Mesendoderm (in vitro differentiated cells): ENCODE results near the gene LHX3.

ENCODE experiments used
- DNase-seq: peaks from one replicate; pipeline ENCODE4 v3.0.0; 2013
- H2AK5ac ChIP-seq: 2 replicates; pipeline ENCODE4 v1.6.1; 2013; ENCODE audit warnings: low read length, inconsistent platforms
- H2BK120ac ChIP-seq: 2 replicates; pipeline ENCODE4 v1.6.1; 2013; ENCODE audit warnings: low read depth, mild to moderate bottlenecking, low read length, moderate library complexity, mixed read lengths
- H2BK15ac ChIP-seq: replicated peaks from 2 replicates; pipeline ENCODE4 v1.6.1; 2013; ENCODE audit warnings: low read depth, mild to moderate bottlenecking, moderate library complexity
- H2BK5ac ChIP-seq: 2 replicates; pipeline ENCODE4 v1.6.1; 2013; ENCODE audit warnings: low read length, inconsistent platforms
- H3K18ac ChIP-seq: 2 replicates; pipeline ENCODE4 v1.6.1; 2013; ENCODE audit warnings: mild to moderate bottlenecking, low read length, mixed read lengths
- H3K23ac ChIP-seq: one replicate; pipeline ENCODE4 v1.6.1; 2013; ENCODE audit warnings: low read length
- H3K27ac ChIP-seq: 2 replicates; pipeline ENCODE4 v1.5.1; 2013; ENCODE audit warnings: low read depth, mild to moderate bottlenecking, inconsistent platforms, low read length, moderate library complexity
- H3K27me3 ChIP-seq: 2 replicates; pipeline ENCODE4 v1.6.1; 2013; ENCODE audit warnings: low read length, control low read depth, mild to moderate bottlenecking, inconsistent platforms; ENCODE audit not compliant: insufficient read depth, poor library complexity
- H3K36me3 ChIP-seq: 2 replicates; pipeline ENCODE4 v1.6.1; 2013; ENCODE audit warnings: low read length, inconsistent platforms; ENCODE audit not compliant: control insufficient read depth, insufficient read depth
- H3K4ac ChIP-seq: one replicate; pipeline ENCODE4 v1.6.1; 2013; ENCODE audit warnings: low read depth, mild to moderate bottlenecking, low read length, moderate library complexity
- H3K4me1 ChIP-seq: 2 replicates; pipeline ENCODE4 v1.6.1; 2013; ENCODE audit warnings: low read depth, low read length, inconsistent platforms; ENCODE audit not compliant: control insufficient read depth
- H3K4me2 ChIP-seq: 2 replicates; pipeline ENCODE4 v1.6.1; 2013; ENCODE audit warnings: low read length
- H3K4me3 ChIP-seq: 2 replicates; pipeline ENCODE4 v1.5.1; 2013; ENCODE audit warnings: mild to moderate bottlenecking, low read length
- H3K56ac ChIP-seq: one replicate; pipeline ENCODE4 v1.6.1; 2013; ENCODE audit warnings: low read length
- H3K79me1 ChIP-seq: 2 replicates; pipeline ENCODE4 v1.6.1; 2013; ENCODE audit warnings: low read length, inconsistent platforms
- H3K79me2 ChIP-seq: 2 replicates; pipeline ENCODE4 v1.6.1; 2013; ENCODE audit warnings: mild to moderate bottlenecking, low read length; ENCODE audit not compliant: control insufficient read depth, insufficient read depth
- H3K9ac ChIP-seq: 2 replicates; pipeline ENCODE4 v1.6.1; 2013; ENCODE audit warnings: low read length, inconsistent platforms
- H4K5ac ChIP-seq: one replicate; pipeline ENCODE4 v1.6.1; 2013; ENCODE audit warnings: low read length
- H4K8ac ChIP-seq: one replicate; pipeline ENCODE4 v1.6.1; 2013; ENCODE audit warnings: low read depth, mild to moderate bottlenecking, control low read depth, low read length, moderate library complexity
- WGBS: extraction: QIAGEN DNeasy Blood & Tissue Kit; methylation state at CpG from one replicate; pipeline ENCODE4 v1.1.7; 2013; ENCODE audit warnings: low lambda C conversion rate, missing lambda C conversion rate; ENCODE audit not compliant: insufficient coverage; ENCODE audit errors: extremely low coverage; 5-methylcytosine and 5-hydroxymethylcytosine counted together

LHX3 gene

DNA sequence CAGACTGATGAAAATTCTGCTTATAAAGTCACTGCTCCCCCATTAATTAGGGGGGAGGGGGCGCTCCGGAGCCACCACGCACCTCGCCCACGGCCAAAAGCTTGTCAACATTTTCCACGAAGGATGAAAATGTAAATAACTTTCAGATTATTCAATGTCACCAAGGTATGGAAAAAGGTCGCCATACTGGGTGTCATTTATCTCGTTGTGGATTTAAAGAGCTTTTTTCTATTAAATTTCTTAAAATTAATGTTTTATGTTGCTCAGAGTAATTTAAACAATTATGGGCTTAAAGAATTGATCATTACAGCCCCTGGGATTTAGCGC is 13.0 kb downstream of the LHX3 start:
- H3K4me3 ChIP-seq = no peak overlapping the region
- H3K56ac ChIP-seq = no peak overlapping the region
- no peaks in the 10 kb centered on the region for H3K79me2 ChIP-seq
- no peaks in the 10 kb centered on the region for H3K4me1 ChIP-seq
- WGBS = no CpG with 5 or more reads among the region's 9 CpGs
- H3K23ac ChIP-seq = no peak overlapping the region
- H3K4me2 ChIP-seq = no peak overlapping the region
- no peak overlapping the region for H4K5ac ChIP-seq
- H3K27me3 ChIP-seq = peaks cover 44% of the 10 kb centered on the region
- no peak overlapping the region for H3K9ac ChIP-seq
- DNase-seq = no peak
- peak overlapping the region; percentile 22 for H3K18ac ChIP-seq
- no peak overlapping the region for H3K27ac ChIP-seq
- H3K36me3 ChIP-seq = no peaks in the 10 kb centered on the region
- no peaks in the 10 kb centered on the region for H3K79me1 ChIP-seq
- H2BK15ac ChIP-seq = no peak overlapping the region
- no peak overlapping the region for H2BK5ac ChIP-seq
- H2BK120ac ChIP-seq = no peak overlapping the region
- no peak overlapping the region for H3K4ac ChIP-seq
- H4K8ac ChIP-seq = no peak overlapping the region
- no peak overlapping the region for H2AK5ac ChIP-seq

DNA sequence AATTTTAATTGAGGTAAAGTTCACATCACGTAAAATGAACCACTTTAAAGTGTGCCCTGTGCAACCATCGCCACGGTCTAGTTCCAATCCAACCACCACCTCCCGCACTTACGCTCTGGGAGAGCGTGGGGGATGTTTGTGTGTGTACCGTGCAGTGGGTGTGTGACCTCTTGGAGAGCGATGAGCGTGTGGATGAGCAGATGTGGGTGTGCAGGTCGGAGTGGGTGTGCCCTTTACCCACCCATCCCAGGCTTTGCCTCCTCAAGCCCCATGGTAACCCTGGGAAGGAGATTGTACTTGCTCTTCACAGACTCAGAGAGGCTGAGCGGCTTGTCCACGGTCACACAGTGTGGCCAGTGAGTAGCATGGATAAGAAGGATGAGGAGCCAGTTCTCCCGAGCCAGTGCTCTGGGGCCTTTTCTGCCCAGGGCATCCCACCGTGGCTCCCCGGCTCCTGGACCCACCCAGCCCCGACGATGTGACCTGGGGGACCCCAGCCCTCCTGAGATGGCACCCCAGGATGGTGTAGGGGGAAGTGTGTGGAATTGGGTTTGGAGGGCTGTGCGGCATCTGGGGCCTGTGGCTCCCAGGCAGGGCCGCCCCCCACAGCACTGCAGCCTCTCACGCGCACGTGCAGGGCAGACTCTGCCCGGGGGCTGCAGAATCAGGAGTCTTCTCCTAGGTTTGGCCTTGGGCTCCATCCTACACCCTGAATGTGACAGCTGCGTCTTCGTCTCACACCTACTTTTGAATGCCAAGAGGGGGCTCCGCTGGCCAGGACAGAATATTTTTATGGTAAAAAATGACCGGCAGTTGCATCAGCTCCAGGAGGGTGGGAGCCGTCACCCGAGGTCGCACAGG is 13.6 kb downstream of the LHX3 start:
- H2BK120ac ChIP-seq = no peak overlapping the region
- no peak overlapping the region for H3K9ac ChIP-seq
- no peak overlapping the region for H3K27ac ChIP-seq
- no peak overlapping the region for H3K4ac ChIP-seq
- H3K56ac ChIP-seq = no peak overlapping the region
- H3K18ac ChIP-seq = no peak overlapping the region
- H2BK15ac ChIP-seq = no peak overlapping the region
- H3K4me3 ChIP-seq = no peak overlapping the region
- no peaks in the 10 kb centered on the region for H3K79me1 ChIP-seq
- no peaks in the 10 kb centered on the region for H3K4me1 ChIP-seq
- DNase-seq = no peak
- no peak overlapping the region for H2AK5ac ChIP-seq
- WGBS = no CpG with 5 or more reads among the region's 30 CpGs
- H3K79me2 ChIP-seq = no peaks in the 10 kb centered on the region
- H3K36me3 ChIP-seq = no peaks in the 10 kb centered on the region
- no peak overlapping the region for H3K23ac ChIP-seq
- no peak overlapping the region for H4K5ac ChIP-seq
- H3K4me2 ChIP-seq = no peak overlapping the region
- peaks cover 38% of the 10 kb centered on the region for H3K27me3 ChIP-seq
- no peak overlapping the region for H4K8ac ChIP-seq
- H2BK5ac ChIP-seq = no peak overlapping the region

DNA sequence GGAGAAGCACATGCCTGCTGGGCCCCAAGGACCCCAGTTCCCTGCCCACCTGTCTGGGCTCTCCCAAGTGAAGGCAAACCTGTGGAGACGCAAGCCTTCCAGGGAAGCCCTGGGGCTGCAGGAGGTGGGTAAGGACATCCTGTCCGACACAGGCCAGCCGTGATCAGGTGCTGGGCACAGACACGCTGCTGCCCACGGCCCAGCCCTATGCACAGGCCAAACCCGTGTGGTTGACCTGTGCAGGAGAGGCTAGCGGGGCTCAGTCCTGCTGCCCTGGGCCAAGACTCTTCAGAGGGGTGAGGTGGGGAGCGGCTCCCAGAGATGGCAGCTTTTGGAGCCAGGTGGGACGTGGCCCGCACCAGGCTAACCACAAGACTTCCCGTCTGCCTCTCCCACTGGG is 14.3 kb downstream of the LHX3 start:
- Histone ChIP-seq H2BK5ac (no peak overlapping the region), H3K23ac (no peak overlapping the region), H3K4me1 (no peaks in the 10 kb centered on the region), H3K36me3 (no peaks in the 10 kb centered on the region), H3K4me3 (no peak overlapping the region), H3K27ac (no peak overlapping the region), H3K4me2 (no peak overlapping the region), H2BK120ac (no peak overlapping the region), H2AK5ac (no peak overlapping the region), H2BK15ac (no peak overlapping the region), H4K8ac (no peak overlapping the region), H3K18ac (no peak overlapping the region), H3K27me3 (peaks cover 31% of the 10 kb centered on the region), H3K56ac (no peak overlapping the region), H3K9ac (no peak overlapping the region), H3K4ac (no peak overlapping the region), H4K5ac (no peak overlapping the region), H3K79me1 (no peaks in the 10 kb centered on the region), H3K79me2 (no peaks in the 10 kb centered on the region)
- no CpG with 5 or more reads among the region's 11 CpGs for WGBS
- DNase-seq = no peak

DNA sequence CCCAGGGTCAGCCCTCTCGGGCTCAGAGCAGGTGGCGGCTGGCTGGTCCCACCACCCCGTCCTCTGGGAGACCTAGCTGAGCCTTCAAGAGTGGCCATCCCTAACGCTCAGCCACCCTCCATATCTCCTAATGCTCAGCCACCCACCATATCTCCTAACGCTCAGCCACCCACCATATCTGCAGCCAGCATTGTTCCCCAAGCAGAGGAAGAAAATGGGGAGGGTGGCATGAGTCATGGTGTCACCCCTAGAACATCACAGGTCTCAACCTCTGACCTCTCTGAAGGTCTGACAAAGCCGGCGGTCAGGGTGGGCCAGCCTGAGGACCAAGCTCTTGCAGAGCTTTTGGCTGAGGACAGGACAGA is 14.7 kb downstream of the LHX3 start:
- H3K4me2 ChIP-seq = no peak overlapping the region
- H3K9ac ChIP-seq = no peak overlapping the region
- H3K4me3 ChIP-seq = no peak overlapping the region
- H3K27ac ChIP-seq = no peak overlapping the region
- no peaks in the 10 kb centered on the region for H3K4me1 ChIP-seq
- H3K18ac ChIP-seq = no peak overlapping the region
- H2BK15ac ChIP-seq = no peak overlapping the region
- no peak overlapping the region for H3K4ac ChIP-seq
- no peak overlapping the region for H3K23ac ChIP-seq
- no peaks in the 10 kb centered on the region for H3K79me1 ChIP-seq
- H4K8ac ChIP-seq = no peak overlapping the region
- H2AK5ac ChIP-seq = no peak overlapping the region
- no peak for DNase-seq
- no CpG with 5 or more reads among the region's 7 CpGs for WGBS
- H2BK5ac ChIP-seq = no peak overlapping the region
- peak overlapping the region; percentile 7 for H3K56ac ChIP-seq
- H4K5ac ChIP-seq = no peak overlapping the region
- H2BK120ac ChIP-seq = no peak overlapping the region
- H3K79me2 ChIP-seq = no peaks in the 10 kb centered on the region
- H3K36me3 ChIP-seq = no peaks in the 10 kb centered on the region
- peaks cover 29% of the 10 kb centered on the region for H3K27me3 ChIP-seq

DNA sequence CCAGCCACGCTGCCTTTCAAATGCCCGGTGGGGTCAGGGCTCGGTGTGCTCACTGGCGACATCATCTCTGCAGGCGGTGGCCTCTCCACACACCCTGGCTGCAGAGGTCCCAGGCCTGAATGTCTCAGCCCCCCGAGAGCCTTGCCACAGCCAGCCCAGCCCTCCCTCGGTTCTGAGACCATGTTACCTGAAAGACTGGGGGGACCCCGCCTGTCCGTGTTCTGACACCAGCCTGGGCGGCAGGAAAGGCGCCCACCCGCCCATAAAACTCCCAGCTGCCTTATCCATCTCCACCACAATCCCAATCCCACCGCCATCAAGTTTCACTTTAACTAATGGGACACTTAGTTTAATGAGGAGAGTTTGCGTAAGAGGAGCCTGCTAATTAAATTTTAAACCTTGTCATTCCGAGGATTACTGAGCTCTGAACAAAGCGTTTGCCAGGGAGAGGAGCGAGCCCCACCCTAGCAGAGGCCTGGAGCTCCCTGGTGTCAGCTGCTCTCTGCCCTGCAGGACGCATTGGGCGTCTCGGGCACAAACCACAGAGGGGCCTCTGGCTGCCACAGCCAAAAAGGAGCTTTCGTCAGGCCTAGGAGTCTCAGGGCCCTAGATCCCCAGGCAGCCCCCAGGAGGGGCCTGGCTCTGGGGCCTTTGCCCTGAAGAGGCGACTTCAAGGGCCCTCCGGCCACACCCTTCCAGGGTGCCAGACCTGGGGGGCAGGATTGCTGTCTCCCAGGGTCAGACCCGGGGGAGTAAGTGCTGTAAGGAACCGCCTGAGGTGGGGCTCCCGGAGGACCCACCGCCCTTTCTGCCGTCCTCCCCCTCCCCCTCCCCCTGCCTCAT is 15.3 kb downstream of the LHX3 start:
- no peak overlapping the region for H4K8ac ChIP-seq
- H3K4me2 ChIP-seq = no peak overlapping the region
- no peak overlapping the region for H3K27ac ChIP-seq
- DNase-seq = no peak
- H2BK15ac ChIP-seq = no peak overlapping the region
- no peak overlapping the region for H3K18ac ChIP-seq
- no peak overlapping the region for H3K4me3 ChIP-seq
- H3K56ac ChIP-seq = peak overlapping the region; percentile 3
- no CpG with 5 or more reads among the region's 28 CpGs for WGBS
- H2AK5ac ChIP-seq = no peak overlapping the region
- no peaks in the 10 kb centered on the region for H3K79me2 ChIP-seq
- no peaks in the 10 kb centered on the region for H3K79me1 ChIP-seq
- H2BK5ac ChIP-seq = no peak overlapping the region
- no peaks in the 10 kb centered on the region for H3K4me1 ChIP-seq
- no peak overlapping the region for H3K23ac ChIP-seq
- H2BK120ac ChIP-seq = no peak overlapping the region
- no peak overlapping the region for H3K9ac ChIP-seq
- H3K36me3 ChIP-seq = no peaks in the 10 kb centered on the region
- H3K4ac ChIP-seq = no peak overlapping the region
- no peak overlapping the region for H4K5ac ChIP-seq
- H3K27me3 ChIP-seq = peaks cover 26% of the 10 kb centered on the region
